ENCODE measurements around the gene GRIN2A.

Gene GRIN2A

GRCh38 chr16:10188236-10188635 is 6.0 kb upstream of the GRIN2A start:
- no peak overlapping the region for H3K4me3 ChIP-seq (ENCODE audit: low read depth, low read length)

- H3K4me3 ChIP-seq (ENCODE audit: low read depth, low read length), result peak overlapping the region; percentile 35
These were observed 749 bp downstream of the GRIN2A start for GRCh38 chr16:10181196-10182162.

GRCh38 chr16:10180771-10181163 is 1.5 kb downstream of the GRIN2A start:
- H3K4me3 ChIP-seq (ENCODE audit: low read depth, low read length), result peak overlapping the region; percentile 24

GRCh38 chr16:10180042-10180770 is 2.0 kb downstream of the GRIN2A start:
- peak overlapping the region; percentile 24 for H3K4me3 ChIP-seq (ENCODE audit: low read depth, low read length)

GRCh38 chr16:10178526-10178925 is 3.7 kb downstream of the GRIN2A start:
- H3K4me3 ChIP-seq (ENCODE audit: low read depth, low read length), result no peak overlapping the region

- no peak overlapping the region for H3K4me3 ChIP-seq (ENCODE audit: low read depth, low read length)
These were observed 4.1 kb downstream of the GRIN2A start for GRCh38 chr16:10178080-10178479.

- no peak overlapping the region for H3K4me3 ChIP-seq (ENCODE audit: low read depth, low read length)
These were observed 9.2 kb downstream of the GRIN2A start for GRCh38 chr16:10172848-10173655.

GRCh38 chr16:10171221-10171620 is 11.0 kb downstream of the GRIN2A start:
- H3K4me3 ChIP-seq (ENCODE audit: low read depth, low read length), result no peak overlapping the region

- no peak overlapping the region for H3K4me3 ChIP-seq (ENCODE audit: low read depth, low read length)
These were observed 12.3 kb downstream of the GRIN2A start for GRCh38 chr16:10169904-10170410.

- H3K4me3 ChIP-seq (ENCODE audit: low read depth, low read length), result no peak overlapping the region
These were observed 13.2 kb downstream of the GRIN2A start for GRCh38 chr16:10169031-10169430.

- H3K4me3 ChIP-seq (ENCODE audit: low read depth, low read length), result no peak overlapping the region
These were observed 14.0 kb downstream of the GRIN2A start for GRCh38 chr16:10168258-10168657.

GRCh38 chr16:10165643-10166042 is 16.6 kb downstream of the GRIN2A start:
- no peak overlapping the region for H3K4me3 ChIP-seq (ENCODE audit: low read depth, low read length)

- H3K4me3 ChIP-seq (ENCODE audit: low read depth, low read length), result no peak overlapping the region
These were observed 19.2 kb downstream of the GRIN2A start for GRCh38 chr16:10162981-10163380.

GRCh38 chr16:10156099-10156498 is 26.1 kb downstream of the GRIN2A start:
- no peak overlapping the region for H3K4me3 ChIP-seq (ENCODE audit: low read depth, low read length)

GRCh38 chr16:10154389-10154788 is 27.8 kb downstream of the GRIN2A start:
- H3K4me3 ChIP-seq (ENCODE audit: low read depth, low read length), result no peak overlapping the region

GRCh38 chr16:10153985-10154384 is 28.2 kb downstream of the GRIN2A start:
- H3K4me3 ChIP-seq (ENCODE audit: low read depth, low read length), result no peak overlapping the region

- no peak overlapping the region for H3K4me3 ChIP-seq (ENCODE audit: low read depth, low read length)
These were observed 30.5 kb downstream of the GRIN2A start for GRCh38 chr16:10151718-10152117.

GRCh38 chr16:10150906-10151305 is 31.3 kb downstream of the GRIN2A start:
- H3K4me3 ChIP-seq (ENCODE audit: low read depth, low read length), result no peak overlapping the region

GRCh38 chr16:10145542-10146035 is 36.6 kb downstream of the GRIN2A start:
- no peak overlapping the region for H3K4me3 ChIP-seq (ENCODE audit: low read depth, low read length)

GRCh38 chr16:10141671-10142070 is 40.6 kb downstream of the GRIN2A start:
- H3K4me3 ChIP-seq (ENCODE audit: low read depth, low read length), result no peak overlapping the region

- H3K4me3 ChIP-seq (ENCODE audit: low read depth, low read length), result no peak overlapping the region
These were observed 43.3 kb downstream of the GRIN2A start for GRCh38 chr16:10138881-10139280.

Measured in iPS-11a (cell line).